Stimulated activated CD8-positive, alpha-beta memory T cell treated with anti-CD3 and anti-CD28 coated beads, Interleukin-15, amount 100 ng/mL, for 4 hours (primary cell): ENCODE data around the gene ACOT12.

Experiments used
- DNase-seq, 2 donors: peaks; one replicate each; pipeline ENCODE4 v3.0.0-alpha.2; 2020; ENCODE audit warnings: low read depth in 2 of 2

The ACOT12 gene

DNA sequence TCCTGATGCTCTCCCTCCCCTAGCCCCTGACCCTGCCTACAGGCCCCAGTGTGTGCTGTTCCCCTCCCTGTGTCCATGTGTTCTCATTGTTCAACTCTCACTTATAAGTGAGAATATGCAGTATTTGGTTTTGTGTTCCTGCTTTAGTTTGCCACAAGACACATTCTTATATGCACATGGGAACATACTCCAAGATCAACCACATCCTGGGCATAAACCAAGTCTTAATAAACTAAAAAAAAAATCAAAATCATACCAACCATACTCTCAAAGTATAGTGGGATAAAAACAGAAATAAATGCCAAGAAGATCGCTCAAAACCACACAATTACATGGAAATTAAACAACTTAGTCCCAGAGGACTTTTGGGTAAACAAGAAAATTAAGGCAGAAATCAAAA lies 103.8 kb downstream of the ACOT12 start:
- no peak for DNase-seq

- DNase-seq, result no peak
Measured at GRCh38 chr5:81288021-81288433, 105.9 kb downstream of the ACOT12 start.

GRCh38 chr5:81286059-81286617 lies 107.8 kb downstream of the ACOT12 start:
- DNase-seq, result no peak

DNA sequence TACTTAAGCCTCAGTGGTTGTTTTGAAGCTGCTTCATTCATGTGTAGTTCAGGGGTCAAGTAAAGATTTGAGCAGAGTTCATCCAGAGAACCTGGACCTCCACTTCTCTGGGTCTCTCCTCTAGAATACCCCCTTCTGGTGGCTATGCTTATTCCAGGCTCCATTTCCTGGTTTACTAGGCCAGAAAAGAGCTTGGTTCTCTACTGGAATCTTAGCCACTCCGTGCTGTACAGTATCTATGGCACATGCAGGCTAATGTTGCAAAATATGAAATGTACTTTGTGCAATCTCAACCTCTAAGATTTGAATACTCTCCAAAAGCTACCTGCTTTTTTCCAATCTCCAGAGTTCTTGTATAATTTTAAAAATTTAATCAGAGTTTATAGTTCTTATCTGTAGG lies 110.0 kb downstream of the ACOT12 start:
- DNase-seq, result no peak
